NCI-H2029 treated with DMSO at 0.1 percent for 48 hours (cell line): Measurements from ENCODE around the gene TSPO.
"Not testable (repeated sequence)": the region's sequence is repeated elsewhere in the genome, so short reads cannot be mapped to it uniquely, and the experiment has no call there.

ENCODE experiments used
- DNase-seq: peaks from one replicate; lab custom pipeline; 2025; lab: John Stamatoyannopoulos, UW

The TSPO gene

DNA sequence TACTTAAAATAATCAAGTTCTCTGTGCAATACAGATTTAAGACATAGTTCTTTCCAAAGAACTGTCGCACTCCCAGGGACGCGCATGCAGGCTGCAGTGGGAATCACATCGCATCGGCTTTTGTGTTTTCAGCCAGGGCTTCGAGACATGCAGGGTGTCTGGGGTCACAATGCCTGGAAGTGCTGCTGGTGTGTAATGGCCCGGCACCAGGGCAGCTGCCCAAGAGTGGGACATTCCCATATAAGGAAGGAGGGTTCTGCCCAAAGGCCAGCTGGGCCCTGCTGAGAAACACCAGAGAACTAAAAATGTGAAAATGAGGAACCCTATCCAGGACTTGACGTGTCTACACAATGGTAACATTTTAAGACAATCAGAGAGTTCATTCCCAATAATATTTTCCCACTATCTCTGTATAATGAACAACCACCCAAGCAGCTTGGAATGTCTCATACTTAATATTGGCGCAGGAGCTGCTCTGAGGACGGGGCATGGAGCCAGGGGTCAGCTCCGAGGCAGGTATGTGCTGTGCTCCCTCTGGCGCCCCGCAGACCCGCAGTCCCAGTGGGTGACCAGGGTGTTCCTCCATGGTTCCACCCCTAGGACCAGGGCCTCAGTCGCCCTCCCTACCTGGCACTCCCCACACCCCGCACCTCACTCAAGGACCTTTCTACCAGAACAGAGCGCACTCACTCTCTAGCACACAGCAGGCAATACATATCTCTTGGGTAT, 19.4 kb upstream of the TSPO start:
- no peak for DNase-seq

DNA sequence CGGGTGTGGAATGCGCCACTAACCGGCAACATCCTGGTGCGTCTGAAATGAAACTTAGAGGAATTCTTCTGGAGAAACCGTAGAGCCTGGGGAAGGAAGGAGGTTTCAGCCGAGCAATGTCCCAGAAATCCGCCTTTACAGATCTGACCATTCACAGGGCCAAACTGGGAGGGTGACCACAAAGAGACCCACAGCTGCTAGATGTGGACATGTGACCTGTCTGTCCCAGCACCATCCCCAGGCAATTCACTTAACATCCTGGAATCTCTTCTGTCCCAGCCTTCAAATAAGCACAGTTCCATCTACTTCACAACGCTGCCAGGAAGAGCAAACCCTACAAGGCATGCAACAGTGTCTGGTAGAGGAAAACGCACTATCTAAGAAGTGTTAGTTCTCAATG, 18.0 kb upstream of the TSPO start:
- no peak for DNase-seq

DNA sequence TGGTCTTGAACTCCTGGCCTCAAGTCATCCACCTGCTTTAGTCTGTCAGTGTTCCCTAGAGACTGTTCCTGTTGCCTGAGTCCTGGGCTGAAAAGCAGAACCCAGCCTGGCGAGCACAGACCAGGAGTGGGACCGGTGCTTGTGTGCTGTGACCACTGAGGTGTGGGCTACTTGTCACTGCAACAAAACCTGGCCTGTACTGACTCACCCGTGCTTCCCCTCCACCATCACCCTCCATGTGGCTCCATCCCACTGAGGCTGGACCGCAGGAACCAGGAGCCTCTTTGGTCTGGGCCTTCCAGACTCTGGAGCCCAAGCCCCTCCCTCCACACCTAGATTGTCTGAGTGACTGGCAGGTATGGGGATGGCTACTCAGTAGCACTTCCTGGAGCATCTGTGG, 16.8 kb upstream of the TSPO start:
- DNase-seq, result no peak

- no peak for DNase-seq
Measured at GRCh38 chr22:43135565-43135964, 15.8 kb upstream of the TSPO start.

DNA sequence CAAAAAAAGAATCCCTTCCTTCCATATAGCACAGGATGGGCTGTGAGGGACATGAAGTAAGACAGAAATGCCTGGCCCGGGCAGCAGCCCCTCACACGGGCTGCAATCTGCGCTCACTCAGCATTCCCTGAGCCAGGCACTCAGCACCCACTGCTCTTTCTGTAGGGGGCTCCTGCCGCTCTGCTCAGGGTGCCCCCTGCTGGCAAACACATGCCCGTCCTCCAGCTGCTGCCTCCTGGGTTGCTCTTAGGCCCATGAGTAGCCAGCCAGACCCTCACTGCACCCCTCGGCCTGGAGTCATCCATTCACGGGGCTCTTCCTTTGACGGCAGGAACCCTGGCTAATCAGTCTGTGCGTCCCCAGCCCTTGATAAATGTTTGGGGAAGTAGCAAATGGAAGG, 15.1 kb upstream of the TSPO start:
- no peak for DNase-seq

GRCh38 chr22:43136801-43137200, 14.6 kb upstream of the TSPO start:
- DNase-seq, result no peak

GRCh38 chr22:43142880-43143562, 8.3 kb upstream of the TSPO start, which contains the start of gene MCAT:
Gene MCAT, minus strand, starts transcription at chr22:43143398. Its CDS starts 50 bp downstream, at chr22:43143348.
- DNase-seq, result peak; percentile 23

GRCh38 chr22:43144949-43145348, 6.4 kb upstream of the TSPO start:
- DNase-seq, result no peak

DNA sequence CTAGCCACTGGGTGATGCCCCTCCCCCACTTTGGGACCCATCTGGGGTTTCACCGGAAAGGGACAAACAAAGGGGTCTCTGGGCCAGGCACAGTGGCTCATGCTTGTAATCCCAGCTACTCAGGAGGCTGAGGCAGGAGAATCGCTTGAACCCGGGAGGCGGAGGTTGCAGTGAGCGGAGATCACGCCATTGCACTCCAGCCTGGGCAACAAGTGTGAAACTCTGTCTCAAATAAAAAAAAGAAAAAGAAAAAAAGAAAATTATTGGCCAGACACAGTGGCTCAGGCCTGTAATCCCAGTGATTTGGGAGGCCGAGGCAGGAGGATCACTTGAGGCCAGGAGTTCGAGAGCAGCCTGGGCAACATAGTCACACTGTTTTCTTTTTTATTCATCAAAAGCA, 6.0 kb upstream of the TSPO start:
- not testable (repeated sequence) for DNase-seq

- not testable (repeated sequence) for DNase-seq
Measured at GRCh38 chr22:43146332-43146731, 5.0 kb upstream of the TSPO start.

DNA sequence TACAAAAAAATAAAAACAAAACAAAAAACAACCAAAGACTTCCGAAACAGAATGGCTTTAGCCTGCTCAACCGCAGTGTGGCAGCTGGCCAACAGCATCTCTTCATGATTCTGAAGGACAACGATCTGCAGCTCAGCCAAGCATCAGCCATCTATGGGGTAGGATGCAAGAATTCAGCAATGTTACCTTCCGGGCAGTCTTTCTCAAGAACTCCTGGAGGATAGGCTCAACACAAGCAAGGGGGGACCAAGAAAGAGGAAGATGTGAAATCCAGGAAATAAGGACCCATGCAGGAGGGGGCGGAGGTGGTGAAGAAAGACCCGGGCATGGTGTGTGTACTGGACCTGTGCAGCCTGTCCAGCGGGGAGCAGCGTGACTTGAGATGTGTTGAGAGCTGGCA, 3.5 kb upstream of the TSPO start:
- no peak for DNase-seq

DNA sequence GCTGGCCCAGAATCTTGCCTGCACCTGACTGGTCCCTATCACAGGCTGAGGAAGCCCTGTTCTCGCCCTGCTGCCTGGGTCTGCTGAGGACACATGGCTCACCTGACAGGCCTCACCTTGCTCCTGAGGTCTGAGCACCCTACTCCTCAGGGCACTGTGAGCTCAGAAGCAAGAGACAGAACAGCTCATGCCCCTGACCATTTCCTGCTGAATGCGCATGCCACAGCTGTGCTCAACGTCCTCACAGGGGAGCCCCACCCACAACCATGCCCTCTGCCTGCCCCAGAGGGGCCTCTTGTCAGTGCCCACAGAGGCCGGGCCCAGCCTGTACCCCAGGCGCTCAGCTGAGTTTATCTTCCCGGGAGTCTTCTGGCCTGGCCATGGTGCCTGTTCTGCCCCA, 2.8 kb upstream of the TSPO start:
- DNase-seq, result no peak

DNA sequence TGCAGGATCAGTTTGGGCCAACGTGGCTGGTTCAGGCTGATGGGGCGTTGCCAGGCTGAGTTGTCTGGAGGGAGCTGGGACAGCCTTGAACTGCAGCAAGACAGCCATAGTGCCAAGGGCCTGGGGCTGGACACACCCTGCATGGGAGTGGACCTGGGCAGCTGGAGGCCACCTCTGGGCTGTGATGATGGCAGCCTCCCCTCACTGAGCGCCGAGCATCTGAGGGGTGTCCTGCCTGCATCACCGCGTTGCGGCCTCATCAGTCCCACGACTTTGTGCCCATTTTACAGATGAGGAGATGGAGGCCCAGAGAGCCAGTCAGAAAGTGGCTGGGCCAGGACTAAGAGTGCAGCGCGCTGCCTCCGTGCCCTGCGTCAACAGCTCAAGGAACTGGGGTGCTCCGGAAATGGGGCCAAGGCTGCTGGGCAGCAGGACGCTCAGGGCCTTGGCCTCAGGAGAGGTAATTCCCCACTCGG, 590 bp upstream of the TSPO start:
- no peak for DNase-seq

DNA sequence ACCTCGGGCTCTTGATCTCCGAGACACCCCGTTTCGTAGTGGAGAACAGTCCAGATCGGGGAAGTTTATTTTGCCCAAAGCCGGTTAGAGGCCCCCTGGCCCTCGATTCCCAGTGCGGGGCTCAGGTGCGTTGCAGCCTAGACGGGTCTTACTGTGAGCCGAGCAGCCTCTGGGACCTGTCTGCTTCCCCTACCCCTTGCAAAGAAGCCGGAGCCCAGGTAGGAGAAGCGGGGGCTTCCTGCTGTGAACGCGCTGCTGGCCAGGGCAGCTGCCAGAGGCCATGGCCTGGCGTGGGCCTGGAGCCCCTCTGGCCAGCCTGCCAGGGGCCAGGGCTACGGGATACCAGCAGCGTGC, 621 bp downstream of the TSPO start:
- DNase-seq, result no peak

- no peak for DNase-seq
Measured at GRCh38 chr22:43152357-43153071, 1.2 kb downstream of the TSPO start.

DNA sequence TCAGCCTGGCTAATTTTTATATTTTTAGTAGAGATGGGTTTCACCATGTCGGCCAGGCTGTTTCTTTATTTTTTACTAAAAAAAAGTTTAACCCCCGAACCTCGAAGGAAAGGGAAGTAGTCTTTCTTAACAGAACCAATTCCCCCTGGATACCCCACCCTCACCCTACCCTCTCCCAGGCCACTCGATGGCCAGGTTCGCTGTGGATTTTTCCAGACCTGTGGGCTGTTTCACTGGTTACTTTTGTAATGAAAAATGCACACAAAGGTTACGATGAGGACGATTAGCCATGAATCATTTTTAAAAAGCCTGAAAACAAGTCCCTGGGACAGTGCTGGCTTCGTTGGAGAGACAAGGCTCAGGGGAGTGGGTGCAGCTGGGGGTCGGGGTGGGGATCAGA, 2.5 kb downstream of the TSPO start:
- no peak for DNase-seq

GRCh38 chr22:43154887-43155536, 3.7 kb downstream of the TSPO start:
- DNase-seq, result no peak

GRCh38 chr22:43155789-43156188, 4.4 kb downstream of the TSPO start:
- DNase-seq, result no peak

DNA sequence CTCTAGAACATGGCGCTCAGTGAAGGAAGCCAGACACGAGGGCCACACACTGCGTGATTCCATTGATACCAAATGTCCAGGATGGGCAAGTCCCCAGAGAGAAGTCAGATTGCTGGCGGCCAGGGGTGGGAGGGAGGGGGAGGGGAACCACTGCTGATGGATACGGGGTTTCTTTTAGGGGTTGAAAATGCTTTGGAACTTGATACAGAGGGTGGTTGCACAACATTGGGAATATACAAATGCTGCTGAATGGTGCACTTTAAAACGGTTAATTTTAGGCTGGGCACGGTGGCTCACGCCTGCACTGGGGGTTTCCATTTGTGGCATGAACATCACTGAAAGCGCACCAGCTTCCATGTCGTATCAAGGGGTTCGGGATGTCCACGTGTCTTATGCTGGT, 5.1 kb downstream of the TSPO start:
- no peak for DNase-seq

DNA sequence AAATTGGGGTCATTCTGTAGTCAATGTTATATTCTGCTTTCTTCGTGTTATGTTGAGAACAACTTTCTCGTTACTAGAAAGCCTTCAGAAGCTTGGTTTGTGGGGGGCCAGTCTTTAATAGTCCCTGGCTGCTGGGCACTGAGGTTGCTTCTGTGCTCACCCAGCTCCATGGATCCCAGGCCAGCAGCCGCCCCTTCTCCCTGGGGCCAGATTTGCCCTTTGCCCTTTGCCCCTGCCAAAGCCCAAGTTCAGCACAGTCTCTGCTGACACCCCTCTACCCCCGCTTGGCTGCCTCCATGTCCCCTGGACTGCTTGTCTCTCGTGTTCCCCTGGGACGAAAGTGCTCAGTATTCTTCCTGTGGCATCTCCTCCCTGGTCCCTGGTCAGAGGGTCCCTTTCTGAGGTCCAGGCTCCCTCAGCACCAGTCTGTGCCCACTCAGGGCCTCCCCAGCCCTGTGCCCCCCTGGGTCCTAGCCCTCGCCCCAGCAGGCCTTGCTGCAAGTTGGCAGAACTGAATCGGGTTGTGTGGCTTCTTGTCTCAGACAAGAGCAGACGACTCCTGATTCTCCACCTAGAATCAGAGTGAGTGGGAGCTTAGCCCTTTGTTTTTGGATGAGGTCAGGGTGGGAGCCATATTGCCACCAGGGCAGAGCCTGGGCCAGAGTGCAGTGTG, 6.7 kb downstream of the TSPO start:
- no peak for DNase-seq

DNA sequence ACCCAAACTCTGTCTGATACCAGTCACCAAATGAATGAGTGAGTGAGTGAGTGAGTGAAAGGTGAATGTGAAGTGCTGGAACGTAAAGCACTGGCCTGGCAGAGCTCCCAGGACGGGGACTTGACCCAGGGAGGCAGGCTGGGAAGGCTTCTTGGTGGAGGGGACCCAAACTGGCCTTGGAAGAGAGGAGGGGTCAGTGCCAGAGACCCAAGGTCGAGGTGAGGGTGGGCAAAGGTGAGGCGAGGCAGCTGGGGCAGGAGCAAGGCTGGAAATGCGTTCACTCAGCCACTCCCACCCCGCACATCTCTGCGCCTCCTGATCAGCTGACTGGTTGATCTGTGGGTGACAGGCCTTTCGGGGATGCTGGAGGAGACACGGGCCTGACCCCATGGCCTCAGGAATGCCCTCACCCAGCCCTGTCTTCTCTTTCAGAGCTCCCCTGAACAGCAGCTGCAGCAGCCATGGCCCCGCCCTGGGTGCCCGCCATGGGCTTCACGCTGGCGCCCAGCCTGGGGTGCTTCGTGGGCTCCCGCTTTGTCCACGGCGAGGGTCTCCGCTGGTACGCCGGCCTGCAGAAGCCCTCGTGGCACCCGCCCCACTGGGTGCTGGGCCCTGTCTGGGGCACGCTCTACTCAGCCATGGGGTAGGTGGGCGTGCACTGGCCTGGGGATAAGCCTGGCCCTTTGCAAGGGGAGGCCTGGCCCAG, 7.6 kb downstream of the TSPO start:
- no peak for DNase-seq
